ENCODE data around the gene ADORA2B.
A peak's percentile ranks its signal among the peaks of the same experiment; 100 is the strongest.
"Not testable (repeated sequence)": the region's sequence is repeated elsewhere in the genome, so short reads cannot be mapped to it uniquely, and the experiment has no call there.

Gene ADORA2B

DNA sequence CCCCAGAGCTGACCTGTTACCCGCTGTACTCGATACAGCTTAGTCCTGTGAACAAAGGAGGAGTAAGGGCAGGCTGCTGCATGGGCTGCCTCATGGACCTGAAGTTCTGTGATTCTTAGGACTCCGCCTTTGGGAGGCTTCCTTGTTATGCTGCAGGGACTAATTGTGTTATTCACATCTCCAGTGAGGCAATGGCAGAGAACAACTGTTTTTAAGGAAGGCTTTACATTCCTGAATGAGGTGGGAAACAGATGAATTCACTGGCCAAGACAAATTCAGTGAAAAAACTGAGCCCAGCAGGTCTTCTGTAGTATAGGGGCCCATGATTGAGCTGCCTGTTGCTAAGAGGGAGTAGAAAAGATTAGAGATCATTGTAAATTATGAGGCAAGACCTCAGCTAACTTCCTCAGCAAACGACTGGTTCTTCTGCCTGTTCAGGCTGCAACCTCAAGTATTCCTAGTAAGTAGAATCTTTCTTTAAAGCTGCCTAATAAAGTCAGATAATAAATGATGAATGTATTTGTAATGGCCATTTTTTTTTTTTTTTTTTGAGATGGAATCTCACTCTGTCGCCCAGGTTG, 26.3 kb downstream of the ADORA2B start:
- intact Hi-C loops (cut with micrococcal nuclease): no loop called here
- Mint-ChIP-seq H3K27ac (no peak overlapping the region), H3K36me3 (ENCODE audit: low read depth) (peaks cover 50% of the 10 kb centered on the region), H3K27me3 (peaks cover 2% of the 10 kb centered on the region), H3K4me1 (ENCODE audit: low read depth) (peaks cover 43% of the 10 kb centered on the region), H3K4me3 (no peak overlapping the region), H3K9me3 (no peaks in the 10 kb centered on the region)

DNA sequence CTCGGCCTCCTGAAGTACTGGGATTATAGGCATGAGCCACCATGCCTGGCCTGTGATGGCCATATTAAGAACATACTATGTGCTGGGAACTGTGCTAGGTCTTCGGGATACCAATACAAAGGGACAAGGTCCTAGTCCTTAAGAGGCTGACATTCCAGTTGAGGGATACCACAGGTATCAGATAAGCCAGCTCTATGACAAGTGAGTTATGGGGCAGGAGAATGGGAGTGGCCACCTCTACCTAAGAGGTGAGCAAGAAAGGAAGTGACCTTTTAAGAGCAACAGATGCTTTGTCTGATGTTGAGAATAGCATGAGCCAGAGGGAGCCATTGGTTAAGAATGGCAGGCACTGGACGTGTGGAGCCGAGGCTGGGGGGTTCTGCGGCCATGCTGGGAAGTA, 27.0 kb downstream of the ADORA2B start:
- peaks cover 2% of the 10 kb centered on the region for H3K27me3 Mint-ChIP-seq

DNA sequence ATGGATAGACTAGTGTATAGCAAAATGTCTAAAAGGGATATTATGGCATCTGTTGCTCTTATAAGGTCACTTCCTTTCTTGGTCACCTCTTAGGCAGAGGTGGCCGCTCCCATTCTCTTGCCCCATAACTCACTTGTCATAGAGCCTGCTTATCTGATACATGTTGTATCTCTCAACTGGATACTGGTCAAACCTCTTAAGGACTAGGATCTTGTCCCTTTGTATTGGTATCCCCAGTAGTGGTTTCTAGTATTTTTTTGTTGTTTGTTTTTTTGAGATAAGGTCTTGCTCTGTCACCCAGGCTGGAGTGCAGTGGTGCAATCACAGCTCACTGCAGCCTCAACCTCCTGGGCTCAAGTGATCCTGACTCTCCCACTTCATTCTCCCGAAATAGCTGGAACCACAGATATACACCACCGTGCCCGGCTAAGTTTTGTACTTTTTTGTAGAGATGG, 27.6 kb downstream of the ADORA2B start:
- Mint-ChIP-seq H3K27me3 (peaks cover 2% of the 10 kb centered on the region), H3K27ac (no peak overlapping the region), H3K4me3 (no peak overlapping the region), H3K4me1 (ENCODE audit: low read depth) (peaks cover 30% of the 10 kb centered on the region), H3K9me3 (no peaks in the 10 kb centered on the region), H3K36me3 (ENCODE audit: low read depth) (peaks cover 57% of the 10 kb centered on the region)
- intact Hi-C loops (cut with micrococcal nuclease): no loop called here

More for the DNA sequence above, 27.0 kb downstream of the ADORA2B start:
- no peaks in the 10 kb centered on the region for H3K9me3 Mint-ChIP-seq
- peaks cover 54% of the 10 kb centered on the region for H3K36me3 Mint-ChIP-seq (ENCODE audit: low read depth)
- intact Hi-C loops (cut with micrococcal nuclease): no loop called here
- H3K4me1 Mint-ChIP-seq (ENCODE audit: low read depth): peaks cover 36% of the 10 kb centered on the region
- H3K27ac Mint-ChIP-seq: no peak overlapping the region
- no peak overlapping the region for H3K4me3 Mint-ChIP-seq

DNA sequence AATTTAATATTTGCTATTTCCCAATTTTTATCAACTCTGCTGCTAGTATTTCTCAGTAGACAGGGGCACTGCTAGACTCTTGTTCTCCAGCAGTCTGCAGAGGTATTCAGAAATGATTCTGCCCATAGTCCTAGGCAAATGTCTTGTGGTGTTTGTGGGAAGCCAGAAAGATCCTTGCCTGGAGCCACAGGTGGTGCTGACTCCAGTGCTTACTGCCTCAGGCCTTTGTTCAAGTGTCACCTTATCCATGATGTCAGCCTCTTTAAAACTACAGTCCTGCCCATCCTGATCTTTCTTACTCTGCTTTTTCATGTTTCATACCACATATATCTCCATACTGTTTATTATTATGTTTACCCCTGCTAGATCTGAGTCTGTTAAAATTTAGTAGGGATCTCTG, 28.1 kb downstream of the ADORA2B start:
- H3K27ac Mint-ChIP-seq: no peak overlapping the region
- H3K36me3 Mint-ChIP-seq (ENCODE audit: low read depth): peaks cover 58% of the 10 kb centered on the region
- H3K9me3 Mint-ChIP-seq: no peaks in the 10 kb centered on the region
- intact Hi-C loops (cut with micrococcal nuclease): no loop called here
- peaks cover 2% of the 10 kb centered on the region for H3K27me3 Mint-ChIP-seq
- no peak overlapping the region for H3K4me3 Mint-ChIP-seq
- H3K4me1 Mint-ChIP-seq (ENCODE audit: low read depth): peaks cover 25% of the 10 kb centered on the region

GRCh38 chr17:15973834-15974233, 28.9 kb downstream of the ADORA2B start:
- peaks cover 64% of the 10 kb centered on the region for H3K36me3 Mint-ChIP-seq (ENCODE audit: low read depth)
- no peak overlapping the region for H3K27ac Mint-ChIP-seq
- peaks cover 2% of the 10 kb centered on the region for H3K27me3 Mint-ChIP-seq
- no peak overlapping the region for H3K4me3 Mint-ChIP-seq
- peaks cover 21% of the 10 kb centered on the region for H3K4me1 Mint-ChIP-seq (ENCODE audit: low read depth)
- H3K9me3 Mint-ChIP-seq: no peaks in the 10 kb centered on the region
- intact Hi-C loops (cut with micrococcal nuclease): no loop called here

DNA sequence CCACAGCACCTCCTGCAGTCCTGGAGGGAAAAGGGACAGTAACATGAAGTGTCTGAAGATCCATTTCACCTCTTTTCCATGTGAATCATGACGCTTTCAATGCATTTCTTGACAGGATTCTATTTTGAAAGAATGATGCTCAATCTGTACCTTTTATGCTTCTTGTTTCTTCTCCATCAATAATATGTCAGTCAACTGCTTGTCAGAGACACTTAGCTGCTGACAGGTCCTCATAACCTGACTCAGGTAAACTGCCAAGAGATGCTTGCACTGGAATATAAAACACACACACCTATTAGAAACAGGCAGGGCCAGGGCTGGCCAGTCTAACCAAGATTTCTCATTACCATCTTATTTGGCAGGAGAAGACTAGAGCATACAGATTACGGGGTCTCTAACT, 33.0 kb downstream of the ADORA2B start:
- H3K9me3 Mint-ChIP-seq: no peaks in the 10 kb centered on the region
- intact Hi-C loops (cut with micrococcal nuclease): no loop called here
- no peak overlapping the region for H3K4me3 Mint-ChIP-seq
- H3K27me3 Mint-ChIP-seq: no peaks in the 10 kb centered on the region
- H3K4me1 Mint-ChIP-seq (ENCODE audit: low read depth): peaks cover 19% of the 10 kb centered on the region
- peaks cover 70% of the 10 kb centered on the region for H3K36me3 Mint-ChIP-seq (ENCODE audit: low read depth)
- no peak overlapping the region for H3K27ac Mint-ChIP-seq

DNA sequence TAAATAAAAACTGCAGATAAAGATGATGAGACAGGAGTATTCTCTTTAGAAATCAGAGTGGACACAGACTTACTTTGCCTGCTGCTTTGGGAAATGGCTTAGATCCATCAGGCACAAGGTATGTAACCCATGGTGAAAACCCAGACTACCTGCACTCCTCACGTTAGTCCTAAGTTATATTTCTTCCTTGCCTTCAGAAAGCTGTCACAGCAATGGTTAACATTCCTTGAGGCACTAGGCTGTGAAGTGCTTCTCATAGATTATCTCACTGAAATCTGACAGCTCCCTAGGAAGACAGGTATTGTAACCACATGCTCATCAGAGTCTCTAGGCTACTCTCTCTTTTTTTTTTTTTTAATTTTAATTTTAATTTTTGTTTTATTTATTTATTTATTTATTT, 33.7 kb downstream of the ADORA2B start:
- no peak overlapping the region for H3K27ac Mint-ChIP-seq
- no peaks in the 10 kb centered on the region for H3K27me3 Mint-ChIP-seq
- intact Hi-C loops (cut with micrococcal nuclease): no loop called here
- H3K9me3 Mint-ChIP-seq: no peaks in the 10 kb centered on the region
- peaks cover 18% of the 10 kb centered on the region for H3K4me1 Mint-ChIP-seq (ENCODE audit: low read depth)
- no peak overlapping the region for H3K4me3 Mint-ChIP-seq
- peaks cover 72% of the 10 kb centered on the region for H3K36me3 Mint-ChIP-seq (ENCODE audit: low read depth)

GRCh38 chr17:15979013-15979412, 34.1 kb downstream of the ADORA2B start:
- intact Hi-C loops (cut with micrococcal nuclease); H3K27me3 Mint-ChIP-seq; H3K9me3 Mint-ChIP-seq; H3K27ac Mint-ChIP-seq; H3K4me3 Mint-ChIP-seq: not testable (repeated sequence)
- Mint-ChIP-seq H3K4me1 (ENCODE audit: low read depth) (peaks cover 14% of the 10 kb centered on the region), H3K36me3 (ENCODE audit: low read depth) (peaks cover 72% of the 10 kb centered on the region)

GRCh38 chr17:15981208-15981607, 36.3 kb downstream of the ADORA2B start:
- Mint-ChIP-seq H3K27me3 (no peaks in the 10 kb centered on the region), H3K27ac (no peak overlapping the region), H3K36me3 (ENCODE audit: low read depth) (peaks cover 73% of the 10 kb centered on the region), H3K4me1 (ENCODE audit: low read depth) (peaks cover 13% of the 10 kb centered on the region), H3K4me3 (no peak overlapping the region), H3K9me3 (no peaks in the 10 kb centered on the region)
- intact Hi-C loops (cut with micrococcal nuclease): no loop called here

- intact Hi-C loops (cut with micrococcal nuclease): no loop called here
- Mint-ChIP-seq H3K27me3 (no peaks in the 10 kb centered on the region), H3K27ac (no peak overlapping the region), H3K36me3 (ENCODE audit: low read depth) (peaks cover 75% of the 10 kb centered on the region), H3K9me3 (no peaks in the 10 kb centered on the region), H3K4me3 (no peak overlapping the region), H3K4me1 (ENCODE audit: low read depth) (peaks cover 13% of the 10 kb centered on the region)
These were observed 37.0 kb downstream of the ADORA2B start for GRCh38 chr17:15981646-15982580.

DNA sequence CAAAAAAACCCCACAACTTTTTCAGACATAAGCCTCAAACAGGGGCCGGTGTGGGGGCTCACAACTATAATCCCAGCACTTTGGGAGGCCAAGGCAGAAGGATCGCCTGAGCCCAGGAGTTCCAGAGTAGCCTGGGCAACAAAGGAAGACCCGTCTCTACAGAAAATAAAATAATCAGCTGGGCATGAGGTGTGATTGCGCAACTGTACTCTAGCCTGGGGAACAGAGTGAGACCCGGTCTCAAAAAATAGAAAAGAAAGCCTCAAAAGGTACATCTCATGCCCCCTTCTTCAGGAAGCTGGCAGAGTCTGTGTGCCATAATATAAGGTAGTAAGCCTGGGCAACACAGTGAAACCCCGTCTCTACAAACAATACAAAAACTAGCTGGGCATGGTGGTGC, 51.4 kb downstream of the ADORA2B start:
- intact Hi-C loops (cut with micrococcal nuclease): loop anchor here (5.0 kb wide), 1 partner anchor 734 kb away; no protein-coding TSS in a partner anchor
- peaks cover 68% of the 10 kb centered on the region for H3K36me3 Mint-ChIP-seq (ENCODE audit: low read depth)
- H3K4me3 Mint-ChIP-seq: no peak overlapping the region
- peak overlapping the region; percentile 92 for H3K27ac Mint-ChIP-seq
- H3K9me3 Mint-ChIP-seq: no peaks in the 10 kb centered on the region
- peaks cover 52% of the 10 kb centered on the region for H3K4me1 Mint-ChIP-seq (ENCODE audit: low read depth)
- H3K27me3 Mint-ChIP-seq: no peaks in the 10 kb centered on the region

DNA sequence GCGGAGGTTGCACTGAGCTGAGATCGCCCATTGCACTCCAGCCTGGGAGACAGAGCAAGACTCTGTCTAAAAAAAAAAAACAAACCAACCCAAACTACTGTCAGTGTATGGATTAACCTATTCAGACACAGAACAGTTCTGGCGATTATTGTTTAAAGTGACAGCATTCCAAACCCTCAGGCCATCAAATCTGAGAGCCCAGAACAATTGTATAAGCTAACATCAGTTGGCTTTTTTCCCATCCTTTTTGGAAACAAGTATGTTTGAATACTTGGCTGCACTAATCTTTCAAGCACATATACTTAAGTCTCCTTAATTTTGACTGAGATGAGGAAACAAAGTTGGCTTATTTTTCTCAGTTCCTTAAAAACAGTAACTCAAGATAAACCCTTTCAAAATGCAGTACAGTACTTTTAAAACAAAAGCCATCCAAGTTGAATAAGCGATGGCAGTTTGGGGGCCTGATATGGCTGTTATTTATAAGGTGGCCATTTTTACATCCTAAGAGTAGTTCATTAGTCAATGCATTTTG, 53.2 kb downstream of the ADORA2B start:
- H3K9me3 Mint-ChIP-seq: no peaks in the 10 kb centered on the region
- peak overlapping the region; percentile 93 for H3K4me3 Mint-ChIP-seq
- H3K27me3 Mint-ChIP-seq: no peaks in the 10 kb centered on the region
- intact Hi-C loops (cut with micrococcal nuclease): loop anchor here (1.0 to 5.0 kb wide), 4 partner anchors 51 to 736 kb away; no protein-coding TSS in a partner anchor
- peak overlapping the region; percentile 92 for H3K27ac Mint-ChIP-seq
- peaks cover 61% of the 10 kb centered on the region for H3K4me1 Mint-ChIP-seq (ENCODE audit: low read depth)
- peaks cover 73% of the 10 kb centered on the region for H3K36me3 Mint-ChIP-seq (ENCODE audit: low read depth)

DNA sequence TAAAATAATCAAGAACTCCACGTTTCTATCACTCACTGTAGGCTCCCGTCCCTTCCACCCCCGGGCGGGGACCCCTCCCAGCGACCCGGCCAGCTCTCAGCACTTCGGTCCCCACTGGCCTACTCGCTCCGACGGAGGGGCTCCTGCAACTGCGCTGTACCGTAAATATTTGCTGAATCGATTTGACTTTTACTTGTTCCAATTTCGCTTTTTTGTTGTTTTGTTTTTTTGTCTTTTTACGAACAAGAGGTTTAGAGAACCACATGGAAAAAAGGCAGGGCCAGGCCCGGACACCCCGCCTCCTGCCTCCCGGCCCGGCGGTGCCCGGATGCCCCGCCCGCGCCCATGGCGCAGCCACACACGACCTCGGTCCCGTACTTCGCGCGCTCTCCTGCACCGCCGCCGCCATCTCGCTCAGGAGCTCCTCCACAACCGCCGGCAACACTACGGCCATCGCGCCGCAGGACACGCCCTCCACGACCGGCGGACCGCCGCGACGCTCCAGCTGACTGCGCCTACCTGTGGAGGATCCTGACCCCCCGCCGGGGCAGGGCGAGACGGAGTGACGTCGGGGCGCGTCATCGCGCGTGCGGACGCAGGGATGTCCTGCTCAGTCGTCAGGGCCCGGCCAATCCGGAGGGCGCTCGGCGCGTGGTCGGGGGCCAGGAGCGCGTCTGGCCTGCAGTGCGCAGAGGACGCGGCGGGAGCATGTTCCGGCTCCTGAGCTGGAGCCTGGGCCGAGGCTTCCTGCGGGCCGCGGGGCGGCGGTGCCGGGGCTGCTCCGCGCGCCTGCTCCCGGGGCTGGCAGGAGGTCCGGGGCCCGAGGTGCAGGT, 54.4 kb downstream of the ADORA2B start, which contains the start of the genes TTC19 and ZSWIM7:
Gene TTC19, plus strand, starts transcription at position 684 of the 833 bp plus-strand sequence. Its CDS starts 25 bp downstream, at position 709.
Gene ZSWIM7, minus strand, starts transcription at position 564 of the 833 bp plus-strand sequence. Its CDS starts 110 bp downstream, at position 454.
- Mint-ChIP-seq H3K36me3 (ENCODE audit: low read depth) (peaks cover 79% of the 10 kb centered on the region), H3K4me3 (peak within 1 kb of the TSS; percentile 93), H3K4me1 (ENCODE audit: low read depth) (peaks cover 52% of the 10 kb centered on the region), H3K9me3 (no peaks in the 10 kb centered on the region), H3K27ac (peak within 1 kb of the TSS; percentile 92), H3K27me3 (no peaks in the 10 kb centered on the region)
- intact Hi-C loops (cut with micrococcal nuclease): loop anchor here (2.0 to 5.0 kb wide), 3 partner anchors 53 to 737 kb away; no protein-coding TSS in a partner anchor
